HepG2 (cell line): Measurements from ENCODE around the gene SMURF1. TPM values are rescaled to one million over a fixed set of nuclear protein-coding genes. Genes with fewer than 3 reads are reported as not detected.

Source experiments
- polyA plus RNA-seq, 8 experiments: library from polyadenylated mRNA; depleted of rRNA in 3 of 8; stranded (reverse) in 7 of 8; unstranded in 1 of 8; fragments of >200 nt; fragmentation: Illumina TruSeq in 4 of 8; extraction: Trizol in 4 of 8; gene quantifications; 2 replicates each; pipeline versions ENCODE4 v1.2.1 to v1.2.3, GENCODE V29; 2011 to 2016; ENCODE audit warnings: low read depth in 4 of 8, missing spikeins in 1 of 8, mixed read lengths in 1 of 8; ENCODE audit not compliant: insufficient read depth in 1 of 8
- total RNA-seq, 5 experiments: library from RNA; depleted of rRNA; stranded (reverse); fragments of >200 nt; fragmentation: Illumina TruSeq; extraction: Trizol; gene quantifications; 2 replicates each; pipeline ENCODE4 v1.2.3, GENCODE V29; 2016; ENCODE audit warnings: low read depth in 1 of 5

SMURF1 gene
- total and polyA plus RNA-seq, 2 of the 13 experiments (the other 11 are each of a cell fraction or from before 2014, with no cell fraction given), result 8.3 to 11.1 TPM

Other genes with a start within 250 kb of the SMURF1 start
- gene KPNA7, start 64.0 kb upstream of the SMURF1 start, total RNA-seq (2016; rRNA removed; fragmentation: Illumina TruSeq; extraction: Trizol), result 0.09 TPM in 1 of 2 replicates, not detected in the other
- gene KPNA7, start 64.0 kb upstream of the SMURF1 start, polyA plus RNA-seq (2011; rRNA removed), result 0.36 and 0.55 TPM in 2 replicates
- gene MYH16, start 128.7 kb upstream of the SMURF1 start, total RNA-seq (2016; rRNA removed; fragmentation: Illumina TruSeq; extraction: Trizol), result 0.15 and 0.20 TPM in 2 replicates
- gene MYH16, start 128.7 kb upstream of the SMURF1 start, polyA plus RNA-seq (2011; rRNA removed), result 0.05 and 0.25 TPM in 2 replicates
- gene ARPC1A, start 181.8 kb upstream of the SMURF1 start, total RNA-seq (2016; rRNA removed; fragmentation: Illumina TruSeq; extraction: Trizol), result 88.5 and 89.7 TPM in 2 replicates
- 44.3 and 46.8 TPM in 2 replicates for gene ARPC1A, start 181.8 kb upstream of the SMURF1 start, polyA plus RNA-seq (2011; rRNA removed)
- 89.1 and 92.2 TPM in 2 replicates for gene ARPC1B, start 230.6 kb upstream of the SMURF1 start, total RNA-seq (2016; rRNA removed; fragmentation: Illumina TruSeq; extraction: Trizol)
- gene ARPC1B, start 230.6 kb upstream of the SMURF1 start, polyA plus RNA-seq (2011; rRNA removed), result 72.9 and 89.3 TPM in 2 replicates